ENCODE data around the gene C1QTNF2. TPM values are rescaled to one million over a fixed set of nuclear protein-coding genes. Genes with fewer than 3 reads are reported as not detected.

C1QTNF2 gene
- total and polyA plus RNA-seq, 2 of the 13 experiments (the other 11 are each of a cell fraction or from before 2014, with no cell fraction given) = not detected

GRCh38 chr5:160399402-160400353, 29.3 kb upstream of the C1QTNF2 start, which contains the start of gene FAM200C (continued):
- no peak for TF ChIP-seq ZNF101 (CRISPR knock-in tag; IDR thresholded peaks at IDR 0.05; ENCODE audit: borderline replicate concordance, low read depth)
- peak; percentile 61 for TF ChIP-seq MXD3 (CRISPR knock-in tag; IDR thresholded peaks at IDR 0.05)
- TF ChIP-seq IRF1 (CRISPR knock-in tag; IDR thresholded peaks at IDR 0.05; ENCODE audit: low read depth) = no peak
- TF ChIP-seq JDP2 (CRISPR knock-in tag; IDR thresholded peaks at IDR 0.05; ENCODE audit: borderline replicate concordance) = no peak
- no peak for TF ChIP-seq GTF2F1 (IDR thresholded peaks at IDR 0.05; ENCODE audit: low read length)
- no peak for TF ChIP-seq ZHX1 (CRISPR knock-in tag; IDR thresholded peaks at IDR 0.05; ENCODE audit: low read depth)
- no peak for TF ChIP-seq CHD4 (IDR thresholded peaks at IDR 0.05; ENCODE audit: borderline replicate concordance, low read length)
- TF ChIP-seq ATRX (CRISPR knock-in tag; IDR thresholded peaks at IDR 0.05; ENCODE audit: borderline replicate concordance) = no peak
- TF ChIP-seq TBL1XR1 (IDR thresholded peaks at IDR 0.05; ENCODE audit: borderline replicate concordance, low read length, partially characterized antibody) = no peak
- no peak for TF ChIP-seq ZNF451 (CRISPR knock-in tag; IDR thresholded peaks at IDR 0.05)
- no peak for TF ChIP-seq ZNF496 (CRISPR knock-in tag; IDR thresholded peaks at IDR 0.05; ENCODE audit: insufficient replicate concordance)
- peak; percentile 66 for TF ChIP-seq AGO2 (optimal IDR thresholded peaks at IDR 0.05; ENCODE audit: low read depth, low read length)
- TF ChIP-seq PHF21A (CRISPR knock-in tag; IDR thresholded peaks at IDR 0.05) = peak; percentile 63; the same call in 1 of the 2 replicates
- peak; percentile 82 for TF ChIP-seq ZNF501 (CRISPR knock-in tag; IDR thresholded peaks at IDR 0.05)
- TF ChIP-seq ZSCAN22 (CRISPR knock-in tag; IDR thresholded peaks at IDR 0.05) = peak; percentile 36; the same call in 1 of the 2 replicates
- TF ChIP-seq KLF9 (CRISPR knock-in tag; IDR thresholded peaks at IDR 0.05; ENCODE audit: low read depth) = no peak; the same call in 1 of the 2 replicates
- TF ChIP-seq CBFB (CRISPR knock-in tag; IDR thresholded peaks at IDR 0.05) = peak; percentile 64; the same call in 1 of the 2 replicates
- TF ChIP-seq ZNF629 (CRISPR knock-in tag; conservative IDR thresholded peaks at IDR 0.05) = no peak
- peak; percentile 32; the same call in 1 of the 2 replicates for TF ChIP-seq ZSCAN9 (CRISPR knock-in tag; IDR thresholded peaks at IDR 0.05; ENCODE audit: borderline replicate concordance)
- TF ChIP-seq ZNF598 (CRISPR knock-in tag; IDR thresholded peaks at IDR 0.05; ENCODE audit: borderline replicate concordance) = 0 out of 2 replicates have a peak, but pooled peaks have one; percentile 52
- TF ChIP-seq ZBTB42 (CRISPR knock-in tag; IDR thresholded peaks at IDR 0.05) = no peak
- no peak for TF ChIP-seq NR2F2 (IDR thresholded peaks at IDR 0.05; ENCODE audit: borderline replicate concordance, low read depth)
- no peak for TF ChIP-seq ZBTB10 (CRISPR knock-in tag; IDR thresholded peaks at IDR 0.05; ENCODE audit: borderline replicate concordance)
